Measurements from ENCODE around the gene ARIH1. TPM values are rescaled to one million over a fixed set of nuclear protein-coding genes. Genes with fewer than 3 reads are reported as not detected.

The ARIH1 gene
- total RNA-seq, 2 donors from 2014 or later: 118 to 131 TPM

DNA sequence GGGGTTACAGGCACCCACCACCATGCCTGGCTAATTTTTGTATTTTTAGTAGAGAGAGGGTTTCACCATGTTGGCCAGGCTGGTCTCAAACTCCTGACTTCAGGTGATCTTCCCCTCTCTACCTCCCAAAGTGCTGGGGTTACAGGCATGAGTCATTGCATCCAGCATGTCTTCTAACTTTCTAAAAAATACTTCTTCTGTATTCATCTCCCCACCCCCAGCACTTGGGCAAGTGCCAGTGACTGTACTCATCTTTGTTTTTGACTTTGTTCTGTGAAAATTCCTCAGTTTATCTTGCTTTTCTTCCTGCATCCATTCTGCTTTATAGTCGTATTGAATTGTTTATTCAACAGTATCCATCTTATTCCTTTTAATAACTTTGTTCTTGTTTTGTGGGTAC is 47.6 kb downstream of the ARIH1 start:
- intact Hi-C loops (cut with DNase I, micrococcal nuclease): no loop called here
- ATAC-seq: no peak

GRCh38 chr15:72532991-72533601 is 59.0 kb downstream of the ARIH1 start:
- intact Hi-C loops (cut with DNase I, micrococcal nuclease): no loop called here
- no peak for DNase-seq
- peak; percentile 32 for ATAC-seq

More for the DNA sequence above, 47.6 kb downstream of the ARIH1 start:
- no peak for DNase-seq

DNA sequence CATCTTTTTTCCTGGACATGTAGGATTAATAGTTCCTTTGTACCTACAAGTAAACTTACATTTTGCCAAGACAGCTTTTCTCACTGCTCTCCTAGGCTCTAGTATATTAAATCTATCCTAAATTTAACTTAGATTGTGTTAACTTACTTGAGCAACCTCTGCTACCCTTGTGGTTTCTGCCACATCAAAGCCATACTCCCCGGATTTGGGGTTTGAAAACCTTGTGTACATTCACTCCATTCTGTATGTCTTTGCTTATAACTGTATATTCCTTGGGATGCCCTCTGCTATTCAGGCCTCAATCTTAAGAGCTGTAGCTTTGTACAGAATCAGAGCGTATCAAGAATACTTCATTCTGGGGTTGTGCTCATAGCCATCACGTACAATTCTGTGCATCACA is 60.4 kb downstream of the ARIH1 start:
- DNase-seq: no peak
- no peak for ATAC-seq
- intact Hi-C loops (cut with DNase I, micrococcal nuclease): no loop called here

- intact Hi-C loops (cut with DNase I, micrococcal nuclease): no loop called here
- no peak for ATAC-seq
- no peak for DNase-seq
These were observed 61.8 kb downstream of the ARIH1 start for GRCh38 chr15:72535911-72536310.

- intact Hi-C loops (cut with DNase I, micrococcal nuclease): no loop called here
- ATAC-seq: no peak
- DNase-seq: no peak
These were observed 62.4 kb downstream of the ARIH1 start for GRCh38 chr15:72536506-72536905.

DNA sequence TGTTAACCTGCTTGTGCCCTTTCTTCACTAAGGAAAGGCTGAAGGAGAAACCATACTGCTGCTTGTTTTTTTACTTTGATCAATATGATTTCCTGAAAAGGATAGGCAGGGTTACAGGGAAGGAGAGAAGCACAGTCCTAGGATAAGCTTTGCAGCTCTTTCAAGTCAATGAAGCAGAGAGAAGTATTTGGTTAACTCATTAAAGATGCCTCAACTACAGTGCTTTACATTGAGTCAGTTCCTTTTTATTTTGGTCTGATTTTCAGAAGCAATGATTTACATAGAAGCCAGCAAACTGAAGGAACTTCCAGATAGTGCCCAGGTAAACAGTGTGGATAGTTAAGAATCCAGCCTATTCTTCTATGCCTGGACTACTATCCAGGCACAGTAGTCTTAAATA is 64.8 kb downstream of the ARIH1 start:
- intact Hi-C loops (cut with DNase I, micrococcal nuclease): no loop called here
- DNase-seq (no peak), ATAC-seq (no peak)

DNA sequence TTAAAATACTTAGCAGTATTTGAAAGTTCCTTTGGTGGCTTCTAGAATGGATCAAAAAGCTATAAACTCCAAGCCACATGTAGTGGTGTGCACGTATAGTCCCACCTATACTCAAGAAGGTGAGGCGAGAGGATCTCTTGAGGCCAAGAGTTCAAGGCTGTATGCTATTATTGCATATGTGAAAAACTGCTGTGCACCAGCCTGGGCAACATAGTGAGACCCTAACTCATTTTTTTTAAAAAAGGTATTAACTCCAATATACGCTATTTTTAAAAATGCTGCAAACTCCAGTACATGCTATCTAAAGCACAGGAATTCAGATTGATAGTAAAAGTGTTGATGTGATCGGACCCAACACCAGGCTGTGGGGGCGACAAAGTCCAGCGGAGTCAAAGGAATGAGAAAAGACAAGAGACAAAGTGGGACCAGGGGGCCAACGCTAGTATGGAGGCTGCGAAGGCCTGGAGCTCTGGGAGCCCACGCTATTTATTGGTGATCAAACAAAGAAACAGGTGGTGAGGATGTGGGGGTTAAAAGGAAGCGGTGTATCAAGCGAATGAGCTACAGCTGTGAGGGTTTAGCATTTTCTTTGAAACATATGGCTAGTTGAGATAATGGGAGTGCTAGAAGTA is 66.6 kb downstream of the ARIH1 start:
- intact Hi-C loops (cut with DNase I, micrococcal nuclease): no loop called here
- ATAC-seq (no peak), DNase-seq (no peak)

DNA sequence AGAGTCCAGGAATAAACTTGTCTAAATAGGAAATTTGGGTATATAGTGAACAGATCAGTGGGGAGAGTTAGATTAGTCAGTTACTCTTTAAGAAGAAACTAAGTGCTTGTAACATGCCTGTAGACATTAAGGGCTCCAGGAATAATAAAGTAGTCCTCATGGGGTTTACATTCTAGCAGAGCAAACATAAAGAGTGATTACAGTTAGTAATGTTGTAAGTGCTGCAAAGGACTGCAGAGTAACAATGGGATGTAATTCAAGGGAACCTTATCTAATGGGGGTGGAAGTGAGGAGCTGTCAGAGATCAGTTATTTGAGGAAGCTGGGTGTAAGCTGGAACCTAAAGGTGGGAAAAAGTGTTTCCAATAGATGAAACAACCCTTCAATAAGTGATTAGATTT is 67.5 kb downstream of the ARIH1 start:
- intact Hi-C loops (cut with DNase I, micrococcal nuclease): no loop called here
- DNase-seq (no peak), ATAC-seq (no peak)

DNA sequence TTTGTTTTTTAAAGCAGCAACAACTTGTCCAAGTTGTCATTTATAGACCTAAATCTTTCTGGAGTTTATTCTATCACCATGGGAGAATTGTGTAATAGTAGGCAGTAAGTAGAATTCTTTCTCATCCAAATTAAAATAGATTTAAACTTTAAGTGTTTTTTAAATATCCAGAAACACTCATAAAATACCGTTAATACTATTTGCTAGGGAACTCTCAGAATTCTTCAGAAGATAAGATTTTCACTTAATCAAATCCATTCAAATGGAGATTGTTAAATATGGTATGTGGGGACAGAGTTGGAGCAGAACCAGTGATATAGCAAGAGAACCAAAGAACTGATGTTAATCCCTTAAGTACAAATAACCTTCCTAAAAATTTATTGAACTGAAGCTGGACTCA is 71.0 kb downstream of the ARIH1 start:
- DNase-seq (no peak), ATAC-seq (no peak)
- intact Hi-C loops (cut with DNase I, micrococcal nuclease): no loop called here

DNA sequence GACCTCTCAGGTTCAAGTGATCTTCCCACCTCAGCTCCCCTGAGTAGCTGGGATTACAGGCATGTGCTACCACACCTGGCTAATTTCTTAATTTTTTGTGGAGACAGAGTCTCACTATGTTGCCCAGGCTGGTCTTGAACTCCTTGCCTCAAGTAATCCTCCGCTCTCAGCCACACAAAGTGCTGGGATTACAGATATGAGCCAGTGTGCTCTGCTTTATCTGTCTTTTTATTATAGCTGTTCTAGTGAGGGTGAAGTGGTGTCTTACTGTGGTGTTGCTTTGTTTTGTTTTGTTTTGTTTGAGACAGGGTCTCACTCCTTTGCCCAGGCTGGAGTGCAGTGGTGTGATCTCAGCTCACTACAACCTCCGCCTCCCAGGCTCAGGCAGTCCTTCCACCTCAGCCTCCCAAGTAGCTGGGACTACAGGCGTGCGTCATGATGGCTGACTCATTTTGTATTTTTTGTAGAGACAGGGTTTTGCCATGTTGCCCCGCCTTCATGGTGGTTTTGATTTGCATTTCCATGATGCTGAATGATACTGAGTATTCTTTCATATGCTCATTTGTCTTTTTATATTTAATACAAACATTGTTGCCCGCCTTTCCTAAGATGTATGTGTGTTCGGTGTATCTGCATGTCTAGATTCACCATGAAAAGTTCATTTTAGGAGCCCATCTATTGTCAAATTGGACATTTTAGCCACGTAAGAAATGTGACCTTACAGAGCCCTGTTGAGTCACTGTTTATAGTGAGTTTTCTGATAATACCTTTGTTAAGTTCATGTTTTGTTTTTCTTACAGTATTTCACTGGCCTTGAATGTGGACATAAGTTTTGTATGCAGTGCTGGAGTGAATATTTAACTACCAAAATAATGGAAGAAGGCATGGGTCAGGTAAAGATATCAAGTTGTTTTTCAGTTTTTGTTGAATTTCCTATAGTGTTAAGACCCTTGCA is 80.6 kb downstream of the ARIH1 start:
- no peak for ATAC-seq
- intact Hi-C loops (cut with DNase I, micrococcal nuclease): no loop called here
- DNase-seq: no peak

DNA sequence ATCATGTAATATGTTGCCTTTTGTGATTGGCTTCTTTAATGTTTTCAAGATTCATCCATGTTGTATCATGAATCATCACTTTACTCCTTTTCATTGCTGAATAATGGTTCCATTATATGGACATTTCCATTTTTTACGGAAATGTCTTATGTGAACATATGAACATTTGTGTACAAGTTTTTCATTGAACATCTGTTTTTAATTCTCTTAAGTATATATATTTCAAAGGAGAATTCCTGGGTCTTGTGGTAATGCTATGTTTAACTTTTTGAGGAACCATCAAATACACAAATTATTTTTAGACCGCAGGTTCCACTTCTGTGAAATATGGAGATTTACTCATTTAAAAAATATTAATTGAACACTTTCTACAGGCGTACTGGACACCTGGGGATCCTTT is 85.7 kb downstream of the ARIH1 start:
- intact Hi-C loops (cut with DNase I, micrococcal nuclease): no loop called here
- DNase-seq (no peak), ATAC-seq (no peak)

- DNase-seq: no peak
- intact Hi-C loops (cut with DNase I, micrococcal nuclease): no loop called here
- ATAC-seq: no peak
These were observed 86.3 kb downstream of the ARIH1 start for GRCh38 chr15:72560458-72560857.

DNA sequence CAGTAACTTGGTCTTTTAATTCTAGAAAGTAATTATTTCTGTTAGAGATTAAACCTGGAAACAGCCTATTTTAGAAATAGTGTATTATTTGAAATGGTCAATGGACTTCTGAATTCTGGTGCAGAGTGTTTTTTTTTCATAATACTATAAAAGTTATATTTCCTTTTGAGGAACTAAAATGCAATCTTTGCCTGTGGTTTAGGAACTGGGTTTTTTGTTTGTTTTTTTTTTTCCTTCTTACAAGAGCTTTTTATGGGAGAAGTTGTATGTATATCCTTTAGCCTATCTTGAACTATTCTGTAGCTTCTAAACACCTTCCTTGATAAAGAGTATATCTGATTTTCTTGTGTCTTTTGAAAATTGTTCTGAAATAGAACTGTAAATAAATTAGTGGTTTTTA is 88.3 kb downstream of the ARIH1 start:
- intact Hi-C loops (cut with DNase I, micrococcal nuclease): no loop called here
- no peak for ATAC-seq
- no peak for DNase-seq

- ATAC-seq (no peak), DNase-seq (no peak)
- intact Hi-C loops (cut with DNase I, micrococcal nuclease): no loop called here
These were observed 88.7 kb downstream of the ARIH1 start for GRCh38 chr15:72562878-72563277.

- DNase-seq (no peak), ATAC-seq (no peak)
- intact Hi-C loops (cut with DNase I, micrococcal nuclease): no loop called here
These were observed 90.0 kb downstream of the ARIH1 start for GRCh38 chr15:72564091-72564490.

- DNase-seq (no peak), ATAC-seq (no peak)
- intact Hi-C loops (cut with DNase I, micrococcal nuclease): no loop called here
These were observed 92.8 kb downstream of the ARIH1 start for GRCh38 chr15:72566973-72567372.

GRCh38 chr15:72570059-72570458 is 95.9 kb downstream of the ARIH1 start:
- no peak for DNase-seq
- ATAC-seq: no peak
- intact Hi-C loops (cut with DNase I, micrococcal nuclease): no loop called here

DNA sequence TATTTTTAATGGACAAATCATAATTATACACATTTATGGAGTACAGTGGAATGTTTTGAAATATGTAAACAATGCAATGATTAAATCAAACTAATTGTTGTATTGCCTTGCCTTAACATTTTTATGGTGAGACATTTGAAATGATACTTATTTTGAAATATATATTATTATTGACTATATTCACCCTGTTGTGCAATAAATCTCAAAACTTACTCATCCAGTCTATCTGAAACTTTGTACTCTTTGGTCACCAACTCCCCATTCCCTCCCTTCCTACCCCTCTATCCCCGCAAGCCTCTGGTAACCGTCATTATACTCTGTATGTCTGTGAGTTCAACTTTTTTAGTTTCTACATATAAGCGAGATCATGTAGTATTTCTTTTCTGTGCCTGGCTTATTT is 105.7 kb downstream of the ARIH1 start:
- ATAC-seq (no peak), DNase-seq (no peak)
- intact Hi-C loops (cut with DNase I, micrococcal nuclease): loop anchor here in 1 of 2 donors (10.0 kb wide), 1 partner anchor 265 kb away; no protein-coding TSS in a partner anchor

DNA sequence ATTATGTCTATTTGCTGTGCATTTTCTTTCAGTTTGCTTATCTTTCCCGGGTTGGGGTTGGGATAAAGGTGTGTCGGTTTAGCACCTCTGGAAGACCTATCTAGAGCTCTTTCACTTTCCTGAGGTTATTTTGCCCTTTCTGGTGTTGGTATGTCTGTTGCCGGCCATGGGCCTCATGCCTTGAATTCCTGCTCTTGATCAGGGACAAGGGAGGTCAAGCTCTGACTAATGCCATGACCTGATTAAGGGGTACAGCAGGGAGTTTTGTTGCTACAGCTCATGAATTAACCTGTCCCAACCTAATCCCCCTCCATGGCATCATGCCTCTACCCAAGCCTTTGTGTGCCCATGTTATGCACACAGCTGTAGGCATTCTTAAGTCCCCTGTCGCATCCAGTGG is 109.9 kb downstream of the ARIH1 start:
- no peak for DNase-seq
- intact Hi-C loops (cut with DNase I, micrococcal nuclease): loop anchor here in 1 of 2 donors (10.0 kb wide), 1 partner anchor 269 kb away; no protein-coding TSS in a partner anchor

GRCh38 chr15:72585025-72585424 is 110.9 kb downstream of the ARIH1 start:
- intact Hi-C loops (cut with DNase I, micrococcal nuclease): loop anchor here in 1 of 2 donors (10.0 kb wide), 1 partner anchor 270 kb away; no protein-coding TSS in a partner anchor
- no peak for ATAC-seq
- DNase-seq: no peak

More for the DNA sequence above, 109.9 kb downstream of the ARIH1 start:
- ATAC-seq: no peak
